DOHH2 (cell line): ENCODE measurements around the gene HMG20A.

ENCODE experiments used
- CTCF ChIP-seq: fragments of 200-600 bp; sonication (generic); IDR thresholded peaks from one replicate; pipeline ENCODE4 v1.5.1; 2014; ENCODE audit warnings: antibody characterized with exemption, mild to moderate bottlenecking, low read depth, low read length; ENCODE audit not compliant: poor library complexity, severe bottlenecking
- EZH2phosphoT487 ChIP-seq: fragments of 200-600 bp; sonication (generic); IDR thresholded peaks from 2 replicates; pipeline ENCODE4 v1.6.1; 2017; ENCODE audit warnings: borderline replicate concordance, mild to moderate bottlenecking, antibody characterized with exemption, low read length, moderate library complexity, mixed read lengths

- TF ChIP-seq CTCF: no peak
- TF ChIP-seq EZH2phosphoT487: no peak
Observed at GRCh38 chr15:77484994-77485393, 64.3 kb downstream of the HMG20A start.
